PC-3 (cell line): Measurements from ENCODE around the gene SERHL2. TPM values are rescaled to one million over a fixed set of nuclear protein-coding genes. Genes with fewer than 3 reads are reported as not detected.
"Not testable (repeated sequence)": the region's sequence is repeated elsewhere in the genome, so short reads cannot be mapped to it uniquely, and the experiment has no call there.

ENCODE experiments used
- ATAC-seq: fragments of 200-7000 bp; cut with Tn5 transposase; 2 replicates; pipeline ENCODE4 v1.9.1; 2020; ENCODE audit warnings: mild to moderate bottlenecking, moderate library complexity
- Bru-seq: library from RNA; stranded (reverse); fragments of 400-500 nt; gene quantifications from one replicate; lab custom pipeline; 2021; lab: Mats Ljungman, UMichigan
- BruChase-seq, 2 experiments: library from RNA; stranded (reverse); fragments of 400-500 nt; gene quantifications; one replicate each; lab custom pipeline; 2021; lab: Mats Ljungman, UMichigan
- BruUV-seq: library from RNA; stranded (reverse); fragments of 400-500 nt; replicated peaks from 2 replicates; lab custom pipeline; 2021; lab: Mats Ljungman, UMichigan
- CTCF ChIA-PET: fragments of 300-600 bp; sonication (Branson Sonifier 250); formaldehyde crosslinking; loops from one replicate; lab custom pipeline; 2022; ENCODE audit warnings: antibody characterized with exemption; lab: Charles Lee
- POLR2A ChIA-PET: fragments of 300-600 bp; sonication (Branson Sonifier 250); formaldehyde crosslinking; loops from one replicate; lab custom pipeline; 2022; ENCODE audit warnings: antibody characterized with exemption; ENCODE audit not compliant: unreplicated experiment; lab: Charles Lee
- DNase-seq: peaks from one replicate; pipeline ENCODE4 v3.0.0-alpha.2; 2015
- H2AFZ ChIP-seq: fragments of 300-600 bp; sonication (generic); 2 replicates; pipeline ENCODE4 v1.6.0; 2016; ENCODE audit warnings: antibody characterized with exemption, low read length
- H3F3A ChIP-seq: fragments of 300-600 bp; sonication (generic); one replicate; pipeline ENCODE4 v1.6.0; 2017; ENCODE audit warnings: antibody characterized with exemption, low read length, control low read depth, mild to moderate bottlenecking; ENCODE audit not compliant: unreplicated experiment
- H3K27ac ChIP-seq: fragments of 300-600 bp; sonication (generic); 2 replicates; pipeline ENCODE4 v1.5.1; 2016; ENCODE audit warnings: mild to moderate bottlenecking, low read length
- H3K27me3 ChIP-seq: fragments of 300-600 bp; sonication (generic); 2 replicates; pipeline ENCODE4 v1.6.1; 2016; ENCODE audit warnings: low read length, mixed read lengths
- H3K36me3 ChIP-seq: fragments of 300-600 bp; sonication (generic); 2 replicates; pipeline ENCODE4 v1.6.1; 2016; ENCODE audit warnings: low read depth, mixed run types, low read length, mixed read lengths
- H3K4me1 ChIP-seq: fragments of 300-600 bp; sonication (generic); 2 replicates; pipeline ENCODE4 v1.5.1; 2016; ENCODE audit warnings: low read length; ENCODE audit not compliant: insufficient read depth
- H3K4me2 ChIP-seq: fragments of 300-600 bp; sonication (generic); 2 replicates; pipeline ENCODE4 v1.6.0; 2016; ENCODE audit warnings: low read length
- H3K4me3 ChIP-seq: fragments of 300-600 bp; sonication (generic); 2 replicates; pipeline ENCODE4 v1.5.1; 2016; ENCODE audit warnings: mild to moderate bottlenecking, low read length, mixed read lengths
- H3K79me2 ChIP-seq: fragments of 300-600 bp; sonication (generic); 2 replicates; pipeline ENCODE4 v1.6.1; 2017; ENCODE audit warnings: low read length, mixed read lengths
- H3K9ac ChIP-seq: fragments of 300-600 bp; sonication (generic); 2 replicates; pipeline ENCODE4 v1.6.0; 2016; ENCODE audit warnings: mild to moderate bottlenecking, low read length
- H3K9me2 ChIP-seq: fragments of 300-600 bp; sonication (generic); replicated peaks from 2 replicates; pipeline ENCODE4 v1.6.1; 2016; ENCODE audit warnings: mixed run types, low read length, mixed read lengths
- H3K9me3 ChIP-seq: fragments of 300-600 bp; sonication (generic); 2 replicates; pipeline ENCODE4 v1.6.1; 2016; ENCODE audit warnings: low read length, mixed read lengths
- H4K20me1 ChIP-seq: fragments of 300-600 bp; sonication (generic); 2 replicates; pipeline ENCODE4 v1.6.1; 2016; ENCODE audit warnings: low read length, mixed read lengths
- CTCF ChIP-seq: fragments of 300-600 bp; sonication (generic); conservative IDR thresholded peaks from 2 replicates; pipeline ENCODE4 v1.5.1; 2017; ENCODE audit warnings: antibody characterized with exemption, low read depth, mild to moderate bottlenecking, low read length
- EZH2 ChIP-seq: fragments of 300-600 bp; sonication (generic); IDR thresholded peaks from one replicate; pipeline ENCODE4 v1.6.1; 2017; ENCODE audit warnings: antibody characterized with exemption, mild to moderate bottlenecking, low read length; ENCODE audit not compliant: unreplicated experiment
- EZH2phosphoT487 ChIP-seq: fragments of 300-600 bp; sonication (generic); IDR thresholded peaks from 2 replicates; pipeline ENCODE4 v1.6.1; 2018; ENCODE audit warnings: mild to moderate bottlenecking, antibody characterized with exemption, low read length, borderline replicate concordance
- intact Hi-C: fragments of 100-400 bp; cut with micrococcal nuclease; formaldehyde crosslinking; loops from 2 replicates; pipeline ENCODE4 v1.9.0; 2023
- long read RNA-seq: library from polyadenylated mRNA; unstranded; transcript quantifications from one replicate; pipeline ENCODE4 v2.0.0, GENCODE V29; 2021; ENCODE audit not compliant: unreplicated experiment
- total RNA-seq: library from RNA; depleted of rRNA; stranded (reverse); fragments of >200 nt; gene quantifications from 2 replicates; pipeline ENCODE4 v1.2.3, GENCODE V29; 2014; rRNA removed

SERHL2 gene
- total RNA-seq: 4.9 and 5.4 TPM in 2 replicates
- Bru-seq, nascent RNA: percentile 33 among the genes with signal in this experiment
- BruChase-seq, experiment 1, labeled RNA remaining after a 6-hour chase: percentile 25 among the genes with signal in this experiment
- percentile 28 among the genes with signal in this experiment for BruChase-seq, experiment 2, labeled RNA remaining after a 2-hour chase
- long read RNA-seq, partial matches to known transcripts: 1 of 18 reads
- long read RNA-seq, other reads (novel, unspliced or antisense): 17 of 18 reads

GRCh38 chr22:42553475-42554361 lies at the start of gene SERHL2:
Gene SERHL2, plus strand, starts transcription at chr22:42553956. Its CDS starts 65 bp downstream, at chr22:42554021.
- DNase-seq (peak; percentile 72), ATAC-seq (peak; percentile 93)
- Histone ChIP-seq H3K4me3 (peak within 1 kb of the TSS; percentile 67), H3K27me3 (no peaks in the 10 kb centered on the region), H3K4me1 (no peaks in the 10 kb centered on the region), H3K9me2 (no peaks in the 10 kb centered on the region), H3K9me3 (no peaks in the 10 kb centered on the region), H3K27ac (no peak within 1 kb of the TSS), H3K36me3 (no peaks in the 10 kb centered on the region), H4K20me1 (no peaks in the 10 kb centered on the region), H3K4me2 (peak within 1 kb of the TSS; percentile 83), H3K9ac (peak within 1 kb of the TSS; percentile 51), H2AFZ (peak within 1 kb of the TSS; percentile 89), H3K79me2 (no peaks in the 10 kb centered on the region), H3F3A (no peaks in the 10 kb centered on the region)
- TSS peak; percentile 67 for BruUV-seq
- TF ChIP-seq EZH2: no peak
- TF ChIP-seq CTCF: no peak
- no peak for TF ChIP-seq EZH2phosphoT487
- CTCF ChIA-PET: no interaction called here
- intact Hi-C loops: no loop called here
- POLR2A ChIA-PET: no interaction called here

- H3K79me2 ChIP-seq, CTCF ChIA-PET, H2AFZ ChIP-seq, H3K4me1 ChIP-seq, H3F3A ChIP-seq, BruUV-seq, H3K9ac ChIP-seq, H3K9me3 ChIP-seq, H3K36me3 ChIP-seq, H3K27ac ChIP-seq, H4K20me1 ChIP-seq, H3K4me2 ChIP-seq, intact Hi-C loops, DNase-seq, H3K4me3 ChIP-seq, POLR2A ChIA-PET, H3K27me3 ChIP-seq, ATAC-seq, H3K9me2 ChIP-seq: not testable (repeated sequence)
Observed at GRCh38 chr22:42508327-42508974, 45.3 kb upstream of the SERHL2 start.

- ATAC-seq, POLR2A ChIA-PET: not testable (repeated sequence)
Observed at GRCh38 chr22:42508975-42509364, 44.8 kb upstream of the SERHL2 start.

More at GRCh38 chr22:42508975-42509364, 44.8 kb upstream of the SERHL2 start:
- H3K9me2 ChIP-seq, H3K4me2 ChIP-seq, H4K20me1 ChIP-seq, H3K4me1 ChIP-seq, H3K27me3 ChIP-seq, H3K36me3 ChIP-seq, H3K9ac ChIP-seq, H3K79me2 ChIP-seq, DNase-seq, H3F3A ChIP-seq, H3K27ac ChIP-seq, H3K4me3 ChIP-seq, intact Hi-C loops, BruUV-seq, H2AFZ ChIP-seq, H3K9me3 ChIP-seq, CTCF ChIA-PET: not testable (repeated sequence)
